Measurements from ENCODE around the gene MEAF6. TPM values are rescaled to one million over a fixed set of nuclear protein-coding genes. Genes with fewer than 3 reads are reported as not detected.

MEAF6 gene
- total RNA-seq, 1 donor from 2014 or later, result 82.9 TPM

- no peak for DNase-seq
These were observed 42.3 kb downstream of the MEAF6 start for GRCh38 chr1:37472281-37472680.

- DNase-seq, result peak; percentile 93
These were observed 43.0 kb downstream of the MEAF6 start for GRCh38 chr1:37471345-37472231.

GRCh38 chr1:37469386-37469785 is 45.2 kb downstream of the MEAF6 start:
- DNase-seq, result no peak

- no peak for DNase-seq
These were observed 46.5 kb downstream of the MEAF6 start for GRCh38 chr1:37468037-37468436.

GRCh38 chr1:37465593-37466517 is 48.7 kb downstream of the MEAF6 start:
- no peak for DNase-seq

GRCh38 chr1:37464443-37464842 is 50.1 kb downstream of the MEAF6 start:
- no peak for DNase-seq

- DNase-seq, result peak; percentile 95
These were observed 52.7 kb downstream of the MEAF6 start for GRCh38 chr1:37461698-37462436.

- no peak for DNase-seq
These were observed 56.0 kb downstream of the MEAF6 start for GRCh38 chr1:37458551-37458950.

- no peak for DNase-seq
These were observed 58.0 kb downstream of the MEAF6 start for GRCh38 chr1:37456614-37457013.

- DNase-seq, result no peak
These were observed 59.0 kb downstream of the MEAF6 start for GRCh38 chr1:37455516-37455915.

GRCh38 chr1:37453647-37454046 is 60.9 kb downstream of the MEAF6 start:
- no peak for DNase-seq

GRCh38 chr1:37452416-37452815 is 62.1 kb downstream of the MEAF6 start:
- DNase-seq, result no peak

- no peak for DNase-seq
These were observed 64.6 kb downstream of the MEAF6 start for GRCh38 chr1:37449936-37450335.

GRCh38 chr1:37448691-37449417 is 65.7 kb downstream of the MEAF6 start:
- no peak for DNase-seq

GRCh38 chr1:37448185-37448584 is 66.4 kb downstream of the MEAF6 start:
- DNase-seq, result no peak

- no peak for DNase-seq
These were observed 67.7 kb downstream of the MEAF6 start for GRCh38 chr1:37446874-37447273.

GRCh38 chr1:37442644-37443043 is 71.9 kb downstream of the MEAF6 start:
- no peak for DNase-seq

Other genes with a start within 250 kb of the MEAF6 start
- gene ZC3H12A, start 40.2 kb downstream of the MEAF6 start, total RNA-seq, result 3.3 and 5.4 TPM in 2 replicates
- 12.9 and 25.7 TPM in 2 replicates for gene SNIP1, start 39.5 kb upstream of the MEAF6 start, total RNA-seq
- gene DNALI1, start 42.2 kb upstream of the MEAF6 start, total RNA-seq, result 0.37 and 0.51 TPM in 2 replicates
- gene GNL2, start 81.2 kb upstream of the MEAF6 start, total RNA-seq, result 47.3 and 56.8 TPM in 2 replicates
- gene RSPO1, start 120.1 kb upstream of the MEAF6 start, total RNA-seq, result not detected in 2 replicates
- gene CDCA8, start 177.8 kb upstream of the MEAF6 start, total RNA-seq, result 3.7 and 23.0 TPM in 2 replicates

Data from dermis blood vessel endothelial cell (primary cell).